ENCODE measurements around the gene FAM120B. TPM values are rescaled to one million over a fixed set of nuclear protein-coding genes. Genes with fewer than 3 reads are reported as not detected.

Gene FAM120B
- total and polyA plus RNA-seq, 2 donors = 17.5 to 30.3 TPM

GRCh38 chr6:170454512-170455285 is 148.1 kb downstream of the FAM120B start:
- DNase-seq (ENCODE audit: extremely low spot score) = no peak
- H3K27ac ChIP-seq (ENCODE audit: low read depth) = no peak overlapping the region
- WGBS = 77% methylated on average over 18 of the region's 18 CpGs
- H3K4me3 ChIP-seq (ENCODE audit: low read depth, low read length) = no peak overlapping the region
- H3K36me3 ChIP-seq (ENCODE audit: insufficient read depth) = no peaks in the 10 kb centered on the region
- no peaks in the 10 kb centered on the region for H3K4me1 ChIP-seq (ENCODE audit: insufficient read depth)

DNA sequence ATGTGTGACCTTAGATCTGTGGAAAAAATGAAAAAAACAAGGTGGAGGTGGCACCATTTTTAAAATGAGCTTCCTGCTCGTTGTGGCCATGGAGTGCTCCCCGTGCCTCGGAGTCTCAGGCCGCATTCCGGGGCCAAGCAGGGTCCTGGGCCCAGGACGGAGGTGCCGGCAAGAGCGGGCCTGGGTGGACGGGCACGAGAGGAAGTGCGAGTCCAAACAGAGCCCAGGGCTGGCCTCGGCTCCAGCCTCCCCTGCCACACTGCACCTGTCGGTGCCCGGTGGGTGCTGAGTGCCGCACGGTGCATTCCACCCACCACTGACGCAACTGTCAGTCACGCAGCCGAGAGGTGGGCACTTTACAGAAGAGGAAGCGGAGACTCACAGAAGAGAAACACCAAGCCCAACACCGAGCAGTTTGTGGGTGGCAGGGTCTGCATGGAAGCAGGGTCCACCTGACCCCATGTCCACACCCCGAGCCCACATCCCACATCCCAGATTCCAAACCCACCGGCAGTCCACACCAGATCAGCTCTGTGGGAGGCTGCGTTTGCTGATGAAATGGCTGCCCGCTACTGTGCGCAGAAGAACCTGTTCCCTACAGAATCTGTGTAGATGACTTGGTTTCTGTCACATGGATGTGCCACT is 148.9 kb downstream of the FAM120B start:
- no peaks in the 10 kb centered on the region for H3K4me1 ChIP-seq (ENCODE audit: insufficient read depth)
- no peaks in the 10 kb centered on the region for H3K36me3 ChIP-seq (ENCODE audit: insufficient read depth)
- 94% methylated on average over 26 of the region's 26 CpGs for WGBS
- no peak overlapping the region for H3K4me3 ChIP-seq (ENCODE audit: low read depth, low read length)
- no peak overlapping the region for H3K27ac ChIP-seq (ENCODE audit: low read depth)
- no peak for DNase-seq (ENCODE audit: extremely low spot score)

DNA sequence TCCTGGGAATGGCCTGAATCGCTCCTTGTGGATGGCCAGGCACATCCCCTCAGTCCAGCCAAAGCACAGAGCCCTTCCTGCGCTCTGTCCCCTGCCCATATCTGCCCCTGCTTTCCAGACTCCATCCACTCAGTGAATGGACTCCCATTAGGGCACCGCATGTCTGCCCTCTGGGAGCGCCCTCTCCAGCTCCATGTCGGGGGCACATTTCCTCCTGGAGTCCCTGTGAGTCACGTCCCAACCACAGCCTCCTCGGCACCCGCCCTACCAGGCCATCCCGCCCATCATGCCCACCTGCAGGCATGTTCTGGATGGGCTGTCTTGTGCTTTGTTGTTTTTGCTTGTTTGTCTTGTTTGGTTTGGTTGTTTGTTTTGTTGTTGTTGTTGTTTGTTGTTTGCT is 149.8 kb downstream of the FAM120B start:
- WGBS = 86% methylated on average over 9 of the region's 9 CpGs
- H3K27ac ChIP-seq (ENCODE audit: low read depth) = no peak overlapping the region
- DNase-seq (ENCODE audit: extremely low spot score) = no peak
- H3K4me3 ChIP-seq (ENCODE audit: low read depth, low read length) = no peak overlapping the region
- H3K4me1 ChIP-seq (ENCODE audit: insufficient read depth) = no peaks in the 10 kb centered on the region
- no peaks in the 10 kb centered on the region for H3K36me3 ChIP-seq (ENCODE audit: insufficient read depth)

Small RNAs within 50 kb of the gene (small RNA-seq; reads per million reads assigned to genes)
- not detected for gene MIR4644

Other genes starting within 250 kb of the FAM120B start
- 5.9 TPM for gene DLL1, start 15.7 kb upstream of the FAM120B start, total RNA-seq
- gene DLL1, start 15.7 kb upstream of the FAM120B start, polyA plus RNA-seq = 22.1 TPM
- gene PSMB1, start 246.5 kb downstream of the FAM120B start, total RNA-seq = 190 TPM
- 248 TPM for gene PSMB1, start 246.5 kb downstream of the FAM120B start, polyA plus RNA-seq
- 11.4 TPM for gene TBP, start 247.6 kb downstream of the FAM120B start, total RNA-seq
- 13.7 TPM for gene TBP, start 247.6 kb downstream of the FAM120B start, polyA plus RNA-seq